CD14-positive monocyte (primary cell): ENCODE results near the gene OR4D11. TPM values are rescaled to one million over a fixed set of nuclear protein-coding genes. Genes with fewer than 3 reads are reported as not detected.

ENCODE experiments used
- DNase-seq, 3 donors: peaks; one replicate each; pipeline ENCODE4 v3.0.0-alpha.2; 2011 to 2022
- H2AFZ ChIP-seq: 2 replicates; pipeline ENCODE4 v1.6.0; 2012; ENCODE audit warnings: mild to moderate bottlenecking, low read depth, low read length, inconsistent platforms; ENCODE audit not compliant: insufficient read depth, poor library complexity, severe bottlenecking
- H3K27ac ChIP-seq, 2 donors: 1 replicate in 1 of 2; 2 replicates in 1 of 2; pipeline ENCODE4 v1.5.1; 2012 to 2013; ENCODE audit warnings: low read length in 2 of 2, control low read depth in 1 of 2, inconsistent platforms in 1 of 2, low read depth in 1 of 2, mild to moderate bottlenecking in 1 of 2
- H3K27me3 ChIP-seq, 2 donors: one replicate each; pipeline versions ENCODE4 v1.6.0 to v1.6.1; 2011 to 2013; ENCODE audit warnings: low read length in 2 of 2; ENCODE audit not compliant: control insufficient read depth in 2 of 2, insufficient read depth in 2 of 2
- H3K36me3 ChIP-seq, 2 donors: replicated peaks in 1 of 2; 1 replicate in 1 of 2; 2 replicates in 1 of 2; pipeline versions ENCODE4 v1.5.1 to v1.6.1; 2012 to 2013; ENCODE audit warnings: low read length in 2 of 2, control low read depth in 1 of 2, inconsistent platforms in 1 of 2, mild to moderate bottlenecking in 1 of 2; ENCODE audit not compliant: insufficient read depth in 2 of 2, control insufficient read depth in 1 of 2
- H3K4me1 ChIP-seq, 2 donors: 1 replicate in 1 of 2; 2 replicates in 1 of 2; pipeline versions ENCODE4 v1.5.1 to v1.6.1; 2012 to 2013; ENCODE audit warnings: low read length in 2 of 2, control low read depth in 1 of 2, inconsistent platforms in 1 of 2, mild to moderate bottlenecking in 1 of 2, moderate library complexity in 1 of 2; ENCODE audit not compliant: insufficient read depth in 2 of 2, control insufficient read depth in 1 of 2
- H3K4me2 ChIP-seq: replicated peaks from 2 replicates; pipeline ENCODE3; 2012; ENCODE audit warnings: low read length, moderate library complexity, mild to moderate bottlenecking; ENCODE audit not compliant: poor library complexity, severe bottlenecking; ENCODE audit errors: extremely low read depth
- H3K4me3 ChIP-seq, 3 experiments: fragments of 200-600 bp in 1 of 3; sonication (generic) in 1 of 3; replicated peaks in 1 of 3; 1 replicate in 2 of 3; 2 replicates in 1 of 3; pipeline ENCODE4 v1.5.1; 2011 to 2013; ENCODE audit warnings: low read length in 3 of 3, mild to moderate bottlenecking in 3 of 3, control low read depth in 2 of 3, low read depth in 2 of 3, inconsistent platforms in 1 of 3, moderate library complexity in 1 of 3
- H3K79me2 ChIP-seq: 2 replicates; pipeline ENCODE4 v1.6.0; 2012; ENCODE audit warnings: mild to moderate bottlenecking, control low read depth, inconsistent platforms, low read length, moderate library complexity; ENCODE audit not compliant: insufficient read depth
- H3K9ac ChIP-seq: 2 replicates; pipeline ENCODE4 v1.6.0; 2017; ENCODE audit warnings: low read length, mild to moderate bottlenecking; ENCODE audit not compliant: insufficient read depth, poor library complexity, severe bottlenecking
- H3K9me3 ChIP-seq, 2 donors: replicated peaks in 1 of 2; 1 replicate in 1 of 2; 2 replicates in 1 of 2; pipeline versions ENCODE4 v1.5.1 to v1.6.1; 2012 to 2013; ENCODE audit warnings: low read length in 2 of 2, control low read depth in 1 of 2; ENCODE audit not compliant: control insufficient read depth in 1 of 2, insufficient read depth in 1 of 2
- H4K20me1 ChIP-seq: 2 replicates; pipeline ENCODE4 v1.6.0; 2012; ENCODE audit warnings: mild to moderate bottlenecking, low read length, control low read depth, moderate library complexity; ENCODE audit not compliant: insufficient read depth
- H3K27ac Mint-ChIP-seq, 7 donors: one replicate each; pipeline ENCODE4 v1.8.0; 2020; ENCODE audit warnings: mild to moderate bottlenecking in 7 of 7, mixed read lengths in 7 of 7, moderate library complexity in 6 of 7, inconsistent platforms in 2 of 7
- H3K27me3 Mint-ChIP-seq, 3 donors: one replicate each; pipeline ENCODE4 v1.8.0; 2021 to 2022; ENCODE audit warnings: low read depth in 3 of 3, mild to moderate bottlenecking in 3 of 3, mixed read lengths in 3 of 3, moderate library complexity in 3 of 3, inconsistent platforms in 1 of 3
- H3K36me3 Mint-ChIP-seq, 2 donors: one replicate each; pipeline ENCODE4 v1.8.0; 2020; ENCODE audit warnings: mixed read lengths in 2 of 2, inconsistent platforms in 1 of 2, mild to moderate bottlenecking in 1 of 2
- H3K4me1 Mint-ChIP-seq: one replicate; pipeline ENCODE4 v1.8.0; 2020; ENCODE audit warnings: mild to moderate bottlenecking, mixed read lengths
- H3K4me3 Mint-ChIP-seq, 2 donors: one replicate each; pipeline ENCODE4 v1.8.0; 2020; ENCODE audit warnings: mild to moderate bottlenecking in 2 of 2, mixed read lengths in 2 of 2, moderate library complexity in 1 of 2
- H3K9me3 Mint-ChIP-seq, 7 donors: one replicate each; pipeline ENCODE4 v1.8.0; 2020 to 2022; ENCODE audit warnings: mixed read lengths in 7 of 7, mild to moderate bottlenecking in 6 of 7, moderate library complexity in 6 of 7, inconsistent platforms in 2 of 7
- WGBS: methylation state at CpG from one replicate; pipeline ENCODE4 v1.1.5; 2013; ENCODE audit warnings: missing lambda C conversion rate; ENCODE audit not compliant: insufficient coverage; 5-methylcytosine and 5-hydroxymethylcytosine counted together
- intact Hi-C, 2 donors: fragments of 100-400 bp; cut with micrococcal nuclease; formaldehyde crosslinking; loops; one replicate each; pipeline versions ENCODE4 v1.15.0 to v1.15.1; 2023
- polyA plus RNA-seq, 3 donors: library from polyadenylated mRNA; depleted of rRNA in 1 of 3; unstranded in 2 of 3; stranded (reverse) in 1 of 3; fragments of 300-500 nt in 2 of 3; fragments of >200 nt in 1 of 3; fragmentation: Illumina TruSeq in 2 of 3; gene quantifications; 1 replicate in 2 of 3; 2 replicates in 1 of 3; pipeline ENCODE4 v1.2.3, GENCODE V29; 2012 to 2021
- TF ChIP-seq, protein P1 (sequence below): fragments of 200-600 bp; IDR thresholded peaks from one replicate; pipeline ENCODE4 v1.8.0; 2022; ENCODE audit warnings: antibody characterized with exemption, mild to moderate bottlenecking

The OR4D11 gene
- polyA plus RNA-seq, 3 donors: not detected

DNA sequence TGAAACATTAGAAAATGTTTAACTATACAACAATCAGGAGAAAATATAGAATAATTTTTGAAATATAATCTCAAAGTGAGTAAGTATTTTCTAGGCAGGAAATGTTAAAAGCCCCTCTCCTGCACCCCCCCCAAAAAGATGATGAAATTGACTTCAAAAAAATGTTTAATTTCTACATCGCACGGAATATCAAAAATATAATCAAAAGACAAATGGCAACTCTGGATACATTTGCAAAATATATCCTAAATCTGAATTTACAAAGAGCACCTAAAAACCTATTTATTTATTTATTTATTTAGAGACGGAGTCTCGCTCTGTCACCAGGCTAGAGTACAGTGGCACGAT is 44.9 kb downstream of the OR4D11 start:
- Histone ChIP-seq H3K27ac (no peak overlapping the region), H3K79me2 (no peaks in the 10 kb centered on the region), H4K20me1 (no peaks in the 10 kb centered on the region), H3K9me3 (no peaks in the 10 kb centered on the region), H3K4me1 (peaks cover 25% of the 10 kb centered on the region in 2 donors), H2AFZ (no peak overlapping the region), H3K36me3 (no peaks in the 10 kb centered on the region), H3K4me3 (no peak overlapping the region), H3K27me3 (peaks cover 3 to 5% of the 10 kb centered on the region in 2 donors), H3K4me2 (no peak overlapping the region), H3K9ac (no peak overlapping the region)
- H3K9me3 Mint-ChIP-seq: peaks cover 0 to 6% (median under 1%) of the 10 kb centered on the region in 7 donors
- peaks cover 35% of the 10 kb centered on the region for H3K4me1 Mint-ChIP-seq
- H3K4me3 Mint-ChIP-seq: no peak overlapping the region
- H3K27me3 Mint-ChIP-seq: peaks cover 7 to 10% (median 10%) of the 10 kb centered on the region in 3 donors
- no peak overlapping the region for H3K27ac Mint-ChIP-seq
- TF ChIP-seq, protein P1, sequence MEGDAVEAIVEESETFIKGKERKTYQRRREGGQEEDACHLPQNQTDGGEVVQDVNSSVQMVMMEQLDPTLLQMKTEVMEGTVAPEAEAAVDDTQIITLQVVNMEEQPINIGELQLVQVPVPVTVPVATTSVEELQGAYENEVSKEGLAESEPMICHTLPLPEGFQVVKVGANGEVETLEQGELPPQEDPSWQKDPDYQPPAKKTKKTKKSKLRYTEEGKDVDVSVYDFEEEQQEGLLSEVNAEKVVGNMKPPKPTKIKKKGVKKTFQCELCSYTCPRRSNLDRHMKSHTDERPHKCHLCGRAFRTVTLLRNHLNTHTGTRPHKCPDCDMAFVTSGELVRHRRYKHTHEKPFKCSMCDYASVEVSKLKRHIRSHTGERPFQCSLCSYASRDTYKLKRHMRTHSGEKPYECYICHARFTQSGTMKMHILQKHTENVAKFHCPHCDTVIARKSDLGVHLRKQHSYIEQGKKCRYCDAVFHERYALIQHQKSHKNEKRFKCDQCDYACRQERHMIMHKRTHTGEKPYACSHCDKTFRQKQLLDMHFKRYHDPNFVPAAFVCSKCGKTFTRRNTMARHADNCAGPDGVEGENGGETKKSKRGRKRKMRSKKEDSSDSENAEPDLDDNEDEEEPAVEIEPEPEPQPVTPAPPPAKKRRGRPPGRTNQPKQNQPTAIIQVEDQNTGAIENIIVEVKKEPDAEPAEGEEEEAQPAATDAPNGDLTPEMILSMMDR: no peak
- WGBS: no CpG with 5 or more reads among the region's 5 CpGs
- DNase-seq: no peak
- intact Hi-C loops: no loop called here
- H3K36me3 Mint-ChIP-seq: no peaks in the 10 kb centered on the region

DNA sequence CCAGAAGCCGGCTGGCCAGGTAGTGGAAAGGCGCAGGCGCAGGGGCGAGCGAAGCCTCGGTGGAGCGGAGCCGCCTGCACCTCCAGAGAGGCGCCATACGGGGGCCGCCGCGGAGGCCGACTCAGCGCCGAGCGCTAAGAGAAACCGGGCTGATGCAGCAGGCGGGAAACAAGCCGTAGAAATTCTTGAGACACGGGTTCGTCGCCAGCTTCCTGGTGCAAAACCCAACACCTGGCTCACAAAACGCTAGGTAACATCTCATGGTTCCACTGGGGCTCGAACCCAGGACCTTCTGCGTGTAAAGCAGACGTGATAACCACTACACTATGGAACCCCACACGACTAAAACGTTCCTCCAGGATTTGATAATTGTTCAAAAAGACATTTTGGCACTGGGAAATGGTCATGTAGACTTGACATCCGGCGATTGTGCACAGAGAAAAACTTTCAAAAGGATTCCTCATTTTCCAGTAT is 47.0 kb downstream of the OR4D11 start:
- Histone ChIP-seq H3K4me3 (peak overlapping the region; percentile 48 to 83 (median 55)), H3K79me2 (no peaks in the 10 kb centered on the region), H2AFZ (peak overlapping the region; percentile 75), H3K9me3 (peaks cover 0 to 6% of the 10 kb centered on the region in 2 donors), H4K20me1 (no peaks in the 10 kb centered on the region), H3K4me2 (peak overlapping the region; percentile 92), H3K36me3 (no peaks in the 10 kb centered on the region), H3K9ac (peak overlapping the region; percentile 31), H3K27ac (peak overlapping the region in 1 of 2 donors; percentile 34), H3K27me3 (peaks cover 3 to 7% of the 10 kb centered on the region in 2 donors), H3K4me1 (peaks cover 27 to 33% of the 10 kb centered on the region in 2 donors)
- intact Hi-C loops: loop anchor here in 1 of 2 donors (2.0 kb wide), 1 partner anchor 14 kb away; no protein-coding TSS in a partner anchor
- peaks cover 0 to 11% (median 7%) of the 10 kb centered on the region in 7 donors for H3K9me3 Mint-ChIP-seq
- H3K27me3 Mint-ChIP-seq: peaks cover 13 to 17% (median 16%) of the 10 kb centered on the region in 3 donors
- under 1% methylated on average over 30 of the region's 31 CpGs for WGBS
- peak overlapping the region; percentile 86 to 90 for H3K4me3 Mint-ChIP-seq
- peaks cover 39% of the 10 kb centered on the region for H3K4me1 Mint-ChIP-seq
- DNase-seq: peak; percentile 56 to 69 (median 66)
- no peaks in the 10 kb centered on the region for H3K36me3 Mint-ChIP-seq
- peak overlapping the region in 5 of 7 donors; percentile 19 to 79 (median 59) for H3K27ac Mint-ChIP-seq
- TF ChIP-seq, protein P1: peak; percentile 57
